ENCODE results near the gene UGT1A1.

DNA sequence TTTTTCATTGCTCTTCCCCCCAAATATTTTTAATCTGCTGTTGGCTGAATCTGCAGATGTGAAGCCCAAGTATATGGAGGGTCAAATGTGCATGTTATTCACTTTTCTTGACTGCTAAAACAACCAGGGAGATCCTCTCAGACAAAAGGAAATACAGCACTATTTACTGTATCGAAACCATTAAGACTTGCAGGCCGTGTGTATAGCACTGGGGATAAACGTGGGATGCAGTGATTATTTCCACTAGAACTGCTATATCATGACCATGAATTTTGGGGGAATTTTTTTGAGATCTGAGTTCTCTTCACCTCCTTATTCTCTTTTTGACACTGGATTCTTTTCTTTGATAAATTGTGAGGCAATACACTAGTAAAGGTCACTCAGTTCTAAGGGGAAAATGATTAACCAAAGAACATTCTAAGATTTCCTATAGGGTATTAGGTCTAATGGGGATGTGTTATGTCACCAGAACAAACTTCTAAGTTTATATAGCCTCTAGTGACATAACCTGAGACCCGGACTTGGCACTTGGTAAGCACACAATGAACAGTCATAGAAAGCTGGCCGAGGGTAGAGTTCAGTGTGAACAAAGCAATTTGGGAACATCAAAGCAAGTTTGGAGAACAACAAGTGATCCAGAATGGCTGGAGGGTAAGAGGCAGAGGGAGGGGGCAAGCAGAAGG is 14.9 kb upstream of the UGT1A1 start:
- TF ChIP-seq, protein P1, sequence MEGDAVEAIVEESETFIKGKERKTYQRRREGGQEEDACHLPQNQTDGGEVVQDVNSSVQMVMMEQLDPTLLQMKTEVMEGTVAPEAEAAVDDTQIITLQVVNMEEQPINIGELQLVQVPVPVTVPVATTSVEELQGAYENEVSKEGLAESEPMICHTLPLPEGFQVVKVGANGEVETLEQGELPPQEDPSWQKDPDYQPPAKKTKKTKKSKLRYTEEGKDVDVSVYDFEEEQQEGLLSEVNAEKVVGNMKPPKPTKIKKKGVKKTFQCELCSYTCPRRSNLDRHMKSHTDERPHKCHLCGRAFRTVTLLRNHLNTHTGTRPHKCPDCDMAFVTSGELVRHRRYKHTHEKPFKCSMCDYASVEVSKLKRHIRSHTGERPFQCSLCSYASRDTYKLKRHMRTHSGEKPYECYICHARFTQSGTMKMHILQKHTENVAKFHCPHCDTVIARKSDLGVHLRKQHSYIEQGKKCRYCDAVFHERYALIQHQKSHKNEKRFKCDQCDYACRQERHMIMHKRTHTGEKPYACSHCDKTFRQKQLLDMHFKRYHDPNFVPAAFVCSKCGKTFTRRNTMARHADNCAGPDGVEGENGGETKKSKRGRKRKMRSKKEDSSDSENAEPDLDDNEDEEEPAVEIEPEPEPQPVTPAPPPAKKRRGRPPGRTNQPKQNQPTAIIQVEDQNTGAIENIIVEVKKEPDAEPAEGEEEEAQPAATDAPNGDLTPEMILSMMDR (IDR thresholded peaks at IDR 0.05), result no peak
- TF ChIP-seq POLR2A (IDR thresholded peaks at IDR 0.05) (no peak), EP300 (IDR thresholded peaks at IDR 0.05; ENCODE audit: low read depth) (no peak)

All from transverse colon (tissue), 3 donors.